Measurements from ENCODE around the gene RNF44.

- no peak for TF ChIP-seq CTCF (IDR thresholded peaks at IDR 0.05; ENCODE audit: borderline replicate concordance, extremely low read depth, low read length, poor library complexity, severe bottlenecking)
- TF ChIP-seq EZH2 (IDR thresholded peaks at IDR 0.05; ENCODE audit: borderline replicate concordance, low read depth, low read length, severe bottlenecking) = no peak
These were observed 15.9 kb downstream of the RNF44 start for GRCh38 chr5:176521286-176521685.
